Keratinocyte (primary cell): Measurements from ENCODE around the gene ZNF562. TPM values are rescaled to one million over a fixed set of nuclear protein-coding genes. Genes with fewer than 3 reads are reported as not detected.

ENCODE experiments used
- DNase-seq: peaks from one replicate; pipeline ENCODE4 v3.0.0-alpha.2; 2011; ENCODE audit warnings: low read depth, missing footprints, low spot score
- FAIRE-seq: peaks from 2 replicates; lab custom pipeline; 2011; peaks lifted over from hg19 to GRCh38; lab: Jason Lieb, UNC
- H2AFZ ChIP-seq: 2 replicates; pipeline ENCODE4 v1.6.0; 2012; ENCODE audit warnings: low read length, control low read depth, inconsistent platforms; ENCODE audit not compliant: control insufficient read depth
- H3K27ac ChIP-seq: 2 replicates; pipeline ENCODE4 v1.5.1; 2011; ENCODE audit warnings: low read length; ENCODE audit not compliant: control insufficient read depth, insufficient read depth
- H3K27me3 ChIP-seq: 3 replicates; pipeline ENCODE4 v1.6.0; 2011; ENCODE audit warnings: low read length; ENCODE audit not compliant: control insufficient read depth, insufficient read depth; ENCODE audit errors: extremely low read depth
- H3K36me3 ChIP-seq, 2 experiments: 2 replicates in 1 of 2; 3 replicates in 1 of 2; pipeline ENCODE4 v1.5.1; 2011; ENCODE audit warnings: low read length in 2 of 2, mild to moderate bottlenecking in 1 of 2; ENCODE audit not compliant: control insufficient read depth in 2 of 2, insufficient read depth in 2 of 2; ENCODE audit errors: extremely low read depth in 1 of 2
- H3K4me1 ChIP-seq: 3 replicates; pipeline ENCODE4 v1.5.1; 2011; ENCODE audit warnings: low read length; ENCODE audit not compliant: control insufficient read depth, insufficient read depth; ENCODE audit errors: extremely low read depth
- H3K4me2 ChIP-seq: 3 replicates; pipeline ENCODE4 v1.6.0; 2011; ENCODE audit warnings: low read depth, low read length; ENCODE audit not compliant: control insufficient read depth, insufficient read depth; ENCODE audit errors: extremely low read depth
- H3K4me3 ChIP-seq, 3 experiments: fragments of 200-600 bp in 1 of 3; sonication (generic) in 1 of 3; 2 replicates in 2 of 3; 3 replicates in 1 of 3; pipeline ENCODE4 v1.5.1; 2011 to 2016; ENCODE audit warnings: low read length in 3 of 3, mild to moderate bottlenecking in 3 of 3, control low read depth in 2 of 3, inconsistent platforms in 1 of 3, low read depth in 1 of 3, mixed read lengths in 1 of 3, mixed run types in 1 of 3, moderate library complexity in 1 of 3; ENCODE audit not compliant: control insufficient read depth in 2 of 3, insufficient read depth in 2 of 3; ENCODE audit errors: extremely low read depth in 1 of 3
- H3K79me2 ChIP-seq: 2 replicates; pipeline ENCODE4 v1.6.0; 2012; ENCODE audit warnings: low read length; ENCODE audit not compliant: control insufficient read depth, insufficient read depth
- H3K9ac ChIP-seq: 3 replicates; pipeline ENCODE4 v1.6.0; 2011; ENCODE audit warnings: low read length; ENCODE audit not compliant: control insufficient read depth, insufficient read depth; ENCODE audit errors: extremely low read depth
- H3K9me1 ChIP-seq: 3 replicates; pipeline ENCODE4 v1.6.0; 2011; ENCODE audit warnings: low read length; ENCODE audit not compliant: control insufficient read depth, insufficient read depth; ENCODE audit errors: extremely low read depth
- H3K9me3 ChIP-seq: 2 replicates; pipeline ENCODE4 v1.5.1; 2012; ENCODE audit warnings: low read depth, low read length; ENCODE audit not compliant: control insufficient read depth
- H4K20me1 ChIP-seq: 3 replicates; pipeline ENCODE4 v1.6.0; 2011; ENCODE audit warnings: low read length; ENCODE audit not compliant: control insufficient read depth, insufficient read depth; ENCODE audit errors: extremely low read depth
- CTCF ChIP-seq, 3 experiments: IDR thresholded peaks in 1 of 3; conservative IDR thresholded peaks in 1 of 3; optimal IDR thresholded peaks in 1 of 3; 2 replicates in 2 of 3; 3 replicates in 1 of 3; pipeline versions ENCODE3 to v1.5.1; 2011; ENCODE audit warnings: low read length in 3 of 3, mild to moderate bottlenecking in 3 of 3, moderate library complexity in 2 of 3, control low read depth in 1 of 3, inconsistent platforms in 1 of 3; ENCODE audit not compliant: insufficient read depth in 2 of 3; ENCODE audit errors: extremely low read depth in 1 of 3
- EZH2 ChIP-seq: IDR thresholded peaks from one replicate; pipeline ENCODE4 v1.6.1; 2012; ENCODE audit warnings: inconsistent platforms, mild to moderate bottlenecking, low read length, moderate library complexity
- dilution Hi-C: fragments of 300-500 bp; cut with MboI; formaldehyde crosslinking; loops from one replicate; pipeline ENCODE4 v1.7.0; 2020; ENCODE audit warnings: low sequenced_read_pairs; ENCODE audit not compliant: extremely low pct_ligation_motif_present
- polyA plus RNA-seq, 5 experiments: library from polyadenylated mRNA; depleted of rRNA in 3 of 5; stranded (reverse) in 3 of 5; stranded (forward) in 1 of 5; unstranded in 1 of 5; fragments of >200 nt; gene quantifications; 1 replicate in 1 of 5; 2 replicates in 3 of 5; 3 replicates in 1 of 5; pipeline versions ENCODE4 v1.2.1 to v1.2.3, GENCODE V29; 2011 to 2012; ENCODE audit warnings: missing spikeins in 2 of 5, low read depth in 1 of 5, low replicate concordance in 1 of 5

ZNF562 gene
- polyA plus RNA-seq, 1 donor (not counting 4 experiments of a cell fraction or from before 2014, with no cell fraction given): 21.1 TPM

- peak overlapping the region in 1 of 3 experiments; percentile 9 for H3K4me3 ChIP-seq
- H3K9me3 ChIP-seq: peaks cover 17% of the 10 kb centered on the region
- H3K79me2 ChIP-seq: peaks cover 60% of the 10 kb centered on the region
- peaks cover 5 to 13% of the 10 kb centered on the region in 2 experiments for H3K36me3 ChIP-seq
- no peak for DNase-seq
- no peak for TF ChIP-seq EZH2
- no peak overlapping the region for H3K27ac ChIP-seq
- no peaks in the 10 kb centered on the region for H3K27me3 ChIP-seq
- H3K9ac ChIP-seq: no peak overlapping the region
- no peaks in the 10 kb centered on the region for H4K20me1 ChIP-seq
- no peak overlapping the region for H3K4me2 ChIP-seq
- H2AFZ ChIP-seq: no peak overlapping the region
- dilution Hi-C loops: no loop called here
- H3K9me1 ChIP-seq: no peaks in the 10 kb centered on the region
- H3K4me1 ChIP-seq: no peaks in the 10 kb centered on the region
- no peak for FAIRE-seq
These were observed 2.0 kb downstream of the ZNF562 start for GRCh38 chr19:9672893-9673292.

- DNase-seq (no peak), FAIRE-seq (no peak)
- Histone ChIP-seq H3K4me2 (no peak overlapping the region), H3K4me3 (no peak overlapping the region), H3K79me2 (peaks cover 73% of the 10 kb centered on the region), H3K27ac (no peak overlapping the region), H3K36me3 (peaks cover 5 to 13% of the 10 kb centered on the region in 2 experiments), H4K20me1 (no peaks in the 10 kb centered on the region), H3K27me3 (no peaks in the 10 kb centered on the region), H3K9me3 (peaks cover 17% of the 10 kb centered on the region), H2AFZ (no peak overlapping the region), H3K4me1 (no peaks in the 10 kb centered on the region), H3K9ac (no peak overlapping the region), H3K9me1 (no peaks in the 10 kb centered on the region)
- TF ChIP-seq CTCF (optimal IDR thresholded peaks at IDR 0.05 in 1 of 3, IDR thresholded peaks at IDR 0.05 in 1 of 3, conservative IDR thresholded peaks at IDR 0.05 in 1 of 3; ENCODE audit: extremely low read depth in 1 of 3, insufficient read depth in 2 of 3, low read length in 3 of 3) (no peak), EZH2 (no peak)
- dilution Hi-C loops: no loop called here
These were observed 3.2 kb downstream of the ZNF562 start for GRCh38 chr19:9671655-9672054.

- Histone ChIP-seq H2AFZ (no peak overlapping the region), H3K9me1 (no peaks in the 10 kb centered on the region), H3K4me2 (no peak overlapping the region), H3K4me1 (no peaks in the 10 kb centered on the region), H4K20me1 (no peaks in the 10 kb centered on the region), H3K36me3 (peaks cover 6 to 13% of the 10 kb centered on the region in 2 experiments), H3K27ac (no peak overlapping the region), H3K4me3 (no peak overlapping the region), H3K9me3 (peaks cover 13% of the 10 kb centered on the region), H3K27me3 (no peaks in the 10 kb centered on the region), H3K79me2 (peaks cover 100% of the 10 kb centered on the region), H3K9ac (no peak overlapping the region)
- no peak for DNase-seq
- dilution Hi-C loops: no loop called here
- FAIRE-seq: no peak
- TF ChIP-seq EZH2: no peak
- no peak for TF ChIP-seq CTCF (optimal IDR thresholded peaks at IDR 0.05 in 1 of 3, IDR thresholded peaks at IDR 0.05 in 1 of 3, conservative IDR thresholded peaks at IDR 0.05 in 1 of 3; ENCODE audit: extremely low read depth in 1 of 3, insufficient read depth in 2 of 3, low read length in 3 of 3)
These were observed 6.4 kb downstream of the ZNF562 start for GRCh38 chr19:9668544-9668943.
